Superior temporal gyrus (tissue), 1 donor: ENCODE measurements around the gene RMND1.
A peak's percentile ranks its signal among the peaks of the same experiment; 100 is the strongest.
"Not testable (repeated sequence)": the region's sequence is repeated elsewhere in the genome, so short reads cannot be mapped to it uniquely, and the experiment has no call there.

Experiments
- DNase-seq: peaks from one replicate; pipeline ENCODE4 v3.0.0-alpha.2; 2016; ENCODE audit errors: extremely low spot score

The RMND1 gene, protein sequence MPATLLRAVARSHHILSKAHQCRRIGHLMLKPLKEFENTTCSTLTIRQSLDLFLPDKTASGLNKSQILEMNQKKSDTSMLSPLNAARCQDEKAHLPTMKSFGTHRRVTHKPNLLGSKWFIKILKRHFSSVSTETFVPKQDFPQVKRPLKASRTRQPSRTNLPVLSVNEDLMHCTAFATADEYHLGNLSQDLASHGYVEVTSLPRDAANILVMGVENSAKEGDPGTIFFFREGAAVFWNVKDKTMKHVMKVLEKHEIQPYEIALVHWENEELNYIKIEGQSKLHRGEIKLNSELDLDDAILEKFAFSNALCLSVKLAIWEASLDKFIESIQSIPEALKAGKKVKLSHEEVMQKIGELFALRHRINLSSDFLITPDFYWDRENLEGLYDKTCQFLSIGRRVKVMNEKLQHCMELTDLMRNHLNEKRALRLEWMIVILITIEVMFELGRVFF

DNA sequence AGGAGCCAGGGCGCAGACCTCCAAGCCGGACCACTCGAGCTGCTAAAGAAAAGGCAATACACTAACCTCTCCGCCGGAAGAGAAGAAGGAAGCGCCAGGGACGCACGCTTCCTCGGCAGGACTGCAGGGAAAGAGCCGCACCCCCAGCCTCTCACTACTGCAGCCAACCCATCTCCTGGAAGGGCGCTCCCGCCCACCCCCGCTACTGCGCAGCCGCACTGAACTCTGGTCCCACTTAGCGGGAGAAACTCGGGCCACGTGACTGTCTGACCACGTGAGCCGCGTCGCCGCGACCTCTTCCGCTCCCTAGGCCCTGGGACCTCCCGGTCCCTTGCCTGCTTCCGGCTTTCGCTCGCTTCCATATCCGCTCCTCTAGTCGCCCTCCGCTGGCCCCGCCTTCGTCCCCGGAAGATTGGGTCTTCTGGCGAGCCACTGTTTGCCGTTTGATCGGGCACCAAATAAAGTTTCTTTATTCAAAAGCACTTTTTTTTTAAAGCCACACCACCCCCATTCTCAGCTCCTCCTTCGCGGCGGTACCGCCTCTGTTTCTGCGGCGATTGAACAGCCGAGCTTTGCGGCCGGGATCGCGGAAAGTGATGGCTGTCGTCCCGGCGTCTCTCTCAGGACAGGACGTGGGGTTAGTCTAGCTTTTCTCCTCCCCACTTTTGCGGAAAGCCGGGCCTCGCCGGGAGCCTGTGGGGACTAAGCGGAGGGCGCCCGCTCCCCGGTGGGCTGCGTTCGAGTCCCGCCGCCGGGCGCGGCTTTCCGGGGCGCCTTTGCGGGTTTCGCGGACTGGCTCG lies at the start of gene RMND1:
TSS of gene RMND1 (minus strand) at position 177 of the 800 bp plus-strand sequence. CDS start 6,315 bp downstream, outside the sequence.
- peak; percentile 100 for DNase-seq

DNA sequence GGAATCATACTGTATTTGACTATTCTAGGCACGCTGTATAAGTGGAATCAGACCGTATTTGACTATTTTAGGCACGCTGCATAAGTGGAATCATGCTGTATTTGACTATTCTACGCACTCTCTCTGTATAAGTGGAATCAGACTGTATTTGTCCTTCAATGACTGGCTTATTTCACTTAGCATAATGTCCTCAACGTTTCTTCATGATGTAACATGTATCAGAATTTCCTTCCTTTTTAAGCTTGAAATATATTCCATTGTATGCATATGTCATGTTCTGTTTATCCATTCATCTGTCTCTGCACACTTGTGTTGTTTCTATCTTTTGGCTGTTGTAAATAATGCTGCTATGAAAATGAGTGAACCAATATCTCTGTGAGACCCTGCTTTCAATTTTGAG lies 47.6 kb upstream of the RMND1 start:
- no peak for DNase-seq

DNA sequence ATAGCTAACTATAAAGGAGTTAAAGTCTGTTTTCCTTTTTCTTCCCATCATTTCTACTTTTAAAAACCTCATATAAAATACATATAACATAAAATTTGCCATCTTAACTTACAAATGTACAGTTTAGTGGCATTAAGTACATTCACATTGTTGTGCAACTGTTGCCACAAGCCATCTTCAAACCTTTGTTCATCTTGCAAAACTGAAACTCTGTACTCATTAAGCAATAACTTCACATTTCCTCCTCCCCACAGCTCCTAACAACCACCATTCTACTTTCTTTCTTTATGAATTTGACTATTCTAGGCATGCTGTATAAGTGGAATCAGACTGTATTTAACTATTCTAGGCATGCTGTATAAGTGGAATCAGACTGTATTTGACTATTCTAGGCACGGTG lies 46.4 kb upstream of the RMND1 start:
- DNase-seq, result no peak

DNA sequence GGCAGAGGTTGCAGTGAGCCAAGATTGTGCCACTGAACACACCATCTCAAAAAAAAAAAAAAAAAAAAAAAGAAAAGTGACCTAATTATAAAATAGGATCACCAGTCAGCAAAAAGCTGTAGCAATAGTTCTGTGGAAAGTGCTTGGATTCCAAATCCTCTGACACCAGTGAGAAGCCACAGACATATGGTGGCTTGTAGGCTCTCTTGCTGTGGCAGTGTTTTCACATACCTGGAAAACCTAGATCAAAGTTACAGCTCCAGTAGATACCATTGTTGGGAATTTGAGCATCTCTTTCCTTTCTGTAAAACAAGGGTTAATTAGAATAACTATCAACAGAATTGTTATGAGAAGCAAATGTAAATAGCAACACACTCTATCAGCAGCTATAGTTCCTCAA lies 46.0 kb upstream of the RMND1 start:
- DNase-seq, result no peak

DNA sequence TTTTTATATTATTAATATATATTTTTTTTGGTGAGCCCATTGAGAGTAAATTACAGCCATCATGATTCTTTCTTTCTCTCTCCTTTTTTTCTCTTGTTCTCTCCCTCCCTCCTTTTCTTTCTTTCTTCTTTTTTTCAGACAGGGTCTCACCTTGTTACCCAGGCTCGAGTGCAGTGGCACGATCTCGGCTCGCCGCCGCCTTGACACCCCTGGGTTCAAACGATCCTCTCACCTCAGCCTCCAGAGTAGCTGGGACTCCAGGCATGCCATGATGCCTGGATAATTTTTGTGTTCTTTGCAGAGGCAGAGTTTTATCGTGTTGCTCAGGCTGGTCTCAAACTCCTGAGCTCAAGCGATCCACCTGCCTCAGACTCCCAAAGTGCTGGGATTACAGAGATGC lies 43.5 kb upstream of the RMND1 start:
- no peak for DNase-seq

DNA sequence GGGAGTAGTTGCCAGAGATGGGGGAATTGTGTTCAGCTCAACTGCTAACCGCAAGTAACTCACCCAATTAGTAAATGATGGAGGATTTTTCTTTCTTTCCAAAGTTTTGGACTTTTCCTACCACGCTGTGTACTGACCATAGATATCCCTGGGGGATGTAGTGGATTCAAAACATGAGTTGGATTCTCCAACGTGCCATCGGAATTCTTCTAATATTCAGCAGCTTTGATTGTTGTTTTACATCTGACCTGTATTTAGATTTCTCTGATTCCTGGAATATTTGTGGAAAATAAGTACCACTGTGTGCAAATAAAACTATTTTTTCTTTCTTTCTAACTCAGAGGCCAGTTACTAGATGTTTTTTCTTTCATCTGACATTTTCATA lies 43.0 kb upstream of the RMND1 start:
- no peak for DNase-seq

DNA sequence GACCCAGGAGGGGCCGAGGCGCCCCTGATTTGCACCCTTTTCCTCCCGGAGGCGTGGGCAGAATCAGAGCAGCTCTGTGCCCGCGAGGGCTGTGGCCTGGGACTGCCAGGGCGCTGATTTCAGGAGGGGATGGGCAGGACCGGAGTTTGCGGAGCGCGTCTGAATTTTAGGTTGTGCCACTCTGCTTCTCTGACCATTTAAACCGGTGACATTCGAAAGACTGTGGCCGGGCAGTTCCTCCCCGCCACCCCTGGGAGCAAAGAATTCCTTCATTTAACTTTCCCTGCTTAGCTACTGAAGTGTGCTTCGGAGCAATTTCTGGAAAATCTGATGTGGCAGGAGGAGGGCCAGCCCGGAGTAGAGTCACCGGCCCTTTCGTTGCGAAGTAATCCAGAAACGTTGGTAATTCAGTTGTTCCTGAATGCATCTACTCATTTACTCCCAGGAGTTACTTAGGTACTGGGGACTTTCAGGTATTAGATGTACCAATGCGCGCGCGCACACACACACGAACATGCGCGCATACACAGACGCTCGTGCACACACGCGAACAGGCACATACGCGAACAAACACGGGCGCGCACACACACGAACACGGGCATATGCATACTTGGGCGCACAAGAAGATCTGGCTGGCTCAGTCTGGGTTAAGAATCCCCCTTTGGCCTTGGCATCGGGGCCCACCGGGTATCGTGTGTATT lies 42.5 kb upstream of the RMND1 start:
- peak; percentile 38 for DNase-seq

DNA sequence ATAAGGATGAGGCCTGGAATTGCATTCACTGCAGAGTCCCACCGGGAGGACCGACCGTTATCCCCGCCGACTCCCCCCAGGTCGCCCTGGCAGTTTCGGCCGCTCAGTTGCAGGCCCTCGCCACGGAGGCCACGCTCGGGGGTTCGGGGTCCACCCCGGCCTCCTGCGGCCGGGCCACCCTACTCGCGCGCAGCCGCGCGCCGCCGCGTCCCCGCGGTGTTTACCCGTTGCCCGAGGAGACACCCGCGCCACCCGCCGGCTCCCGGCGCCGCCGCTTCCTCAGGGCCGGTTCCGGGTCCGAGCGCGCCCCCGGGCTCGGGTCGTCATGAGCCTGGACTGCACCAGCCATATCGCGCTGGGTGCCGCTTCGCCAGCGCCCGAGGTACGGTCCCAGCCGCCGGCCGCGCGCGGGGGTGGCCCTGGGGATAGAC lies 41.9 kb upstream of the RMND1 start, which contains the start of gene CCDC170:
TSS of gene CCDC170 (plus strand) at position 214 of the 431 bp plus-strand sequence. CDS start at position 326, 112 bp downstream.
- no peak for DNase-seq

DNA sequence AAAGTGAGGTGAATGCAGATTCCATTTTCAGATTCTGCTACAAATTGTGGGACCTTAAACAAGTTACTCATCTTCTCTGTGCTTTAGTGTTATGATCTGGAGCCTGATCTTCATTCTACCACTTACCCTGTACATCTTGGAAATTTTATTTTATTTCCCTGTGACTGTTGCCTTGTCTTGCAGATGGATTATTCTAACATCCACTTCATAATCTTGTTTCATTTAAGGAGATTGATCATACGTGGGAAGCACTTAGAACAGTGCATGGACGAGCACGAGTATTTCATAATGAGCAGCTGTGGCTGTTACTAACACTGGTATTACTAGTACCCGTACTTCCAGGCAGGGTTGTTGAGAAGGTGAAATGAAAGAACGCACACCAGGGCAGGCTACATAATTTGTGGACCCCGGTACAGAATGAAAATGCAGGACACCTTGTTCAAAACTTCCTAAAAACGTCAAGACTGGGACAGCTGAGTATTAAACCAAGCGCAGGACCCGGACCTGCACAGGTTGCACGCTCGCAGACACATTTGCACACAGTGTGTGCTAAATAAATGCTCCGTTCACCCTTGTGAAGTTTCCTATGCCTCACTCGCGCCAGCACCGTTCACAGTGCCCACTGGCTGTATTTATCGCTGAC lies 41.4 kb upstream of the RMND1 start:
- no peak for DNase-seq

DNA sequence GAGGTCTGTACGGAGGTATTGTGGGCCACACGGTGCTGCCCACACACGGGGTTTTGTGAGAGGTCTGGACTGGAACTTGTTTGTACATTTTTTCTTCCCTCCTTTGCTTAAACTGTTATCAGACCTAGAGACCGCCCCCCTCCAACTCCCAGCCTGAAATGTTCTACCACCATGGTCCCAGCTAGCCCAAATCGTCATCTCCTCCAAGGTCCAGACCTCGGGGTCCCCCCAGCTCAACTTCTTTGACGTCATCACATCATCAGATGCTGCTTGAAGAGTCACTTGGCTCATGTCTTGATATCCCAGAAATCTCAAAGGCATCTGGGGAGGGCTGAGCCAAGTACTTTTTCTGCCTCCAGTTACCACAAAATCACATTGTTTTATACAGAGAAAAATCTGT lies 39.1 kb upstream of the RMND1 start:
- no peak for DNase-seq

DNA sequence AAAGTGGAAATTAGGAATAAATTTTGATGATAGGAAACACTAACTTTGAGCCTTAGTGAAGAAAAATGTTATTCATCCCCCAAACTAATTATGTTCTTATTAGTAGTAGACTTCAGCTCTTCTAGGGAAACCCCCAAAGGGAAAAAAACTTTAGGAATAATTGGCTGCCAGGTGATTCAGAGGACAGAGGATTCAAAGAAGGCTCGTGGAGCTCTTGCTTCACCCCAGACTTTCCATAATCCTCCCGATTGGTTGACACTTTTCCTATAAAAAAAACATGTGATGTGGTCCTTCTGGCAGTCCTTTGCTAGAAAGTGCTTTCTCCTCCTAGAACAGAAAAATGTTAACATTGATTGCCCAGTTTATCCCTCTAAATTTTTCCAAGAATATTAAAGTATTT lies 36.3 kb upstream of the RMND1 start:
- no peak for DNase-seq

DNA sequence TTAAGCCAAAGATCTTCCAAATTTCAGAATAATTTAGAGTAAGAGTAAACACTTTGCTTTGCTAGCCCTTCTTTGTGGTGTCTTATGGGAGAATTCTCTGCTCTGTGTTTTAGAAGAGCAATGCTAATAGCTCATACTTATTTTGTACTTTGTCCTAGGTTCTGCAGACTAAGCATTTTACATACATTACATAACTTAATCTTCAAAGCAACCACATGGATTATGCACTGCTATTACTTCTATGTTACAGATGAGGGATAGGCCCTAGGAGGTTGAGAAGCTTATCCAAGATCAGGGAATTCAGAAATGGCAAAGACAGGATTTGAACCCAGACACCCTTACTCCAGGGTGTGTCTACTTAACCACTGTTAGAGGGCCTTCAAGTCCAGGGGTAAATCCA lies 32.1 kb upstream of the RMND1 start:
- no peak for DNase-seq

DNA sequence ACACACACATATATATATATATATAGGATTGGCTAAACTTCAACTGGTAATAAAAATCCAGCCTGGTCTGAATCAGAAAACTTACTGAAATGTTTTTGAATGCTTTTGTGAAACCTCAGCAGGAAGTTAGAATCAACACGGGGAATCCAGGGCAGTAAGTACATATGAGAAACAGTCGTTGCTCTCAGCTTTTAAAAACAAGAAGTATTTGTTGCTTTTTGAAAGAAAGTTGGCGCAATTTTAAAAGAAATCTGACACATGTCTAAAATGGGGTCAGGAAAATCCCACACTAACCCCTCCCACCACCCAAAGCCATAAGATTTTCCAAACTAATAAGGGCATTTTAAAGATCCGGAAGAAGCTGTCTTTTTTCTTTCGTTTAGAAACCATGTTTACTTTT lies 30.4 kb upstream of the RMND1 start:
- no peak for DNase-seq

DNA sequence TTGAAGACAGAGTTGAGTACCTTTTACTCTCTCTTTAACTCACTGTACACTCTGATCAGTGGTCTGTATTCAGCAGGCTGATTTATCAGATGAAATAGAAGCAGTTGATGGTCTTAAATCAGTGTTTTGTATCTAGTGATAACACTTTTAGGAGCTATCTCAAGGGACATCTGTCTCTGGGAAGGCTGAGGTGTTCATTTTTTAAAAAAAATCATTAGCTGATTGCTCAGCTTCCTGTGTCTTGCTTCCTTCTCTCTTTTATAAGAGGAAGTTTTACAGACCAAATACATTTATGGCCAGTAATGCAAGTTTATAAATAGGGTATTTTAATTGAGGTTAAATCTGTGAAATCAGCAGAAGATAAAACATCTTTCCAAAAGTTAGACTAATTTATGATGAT lies 29.9 kb upstream of the RMND1 start:
- DNase-seq, result no peak

DNA sequence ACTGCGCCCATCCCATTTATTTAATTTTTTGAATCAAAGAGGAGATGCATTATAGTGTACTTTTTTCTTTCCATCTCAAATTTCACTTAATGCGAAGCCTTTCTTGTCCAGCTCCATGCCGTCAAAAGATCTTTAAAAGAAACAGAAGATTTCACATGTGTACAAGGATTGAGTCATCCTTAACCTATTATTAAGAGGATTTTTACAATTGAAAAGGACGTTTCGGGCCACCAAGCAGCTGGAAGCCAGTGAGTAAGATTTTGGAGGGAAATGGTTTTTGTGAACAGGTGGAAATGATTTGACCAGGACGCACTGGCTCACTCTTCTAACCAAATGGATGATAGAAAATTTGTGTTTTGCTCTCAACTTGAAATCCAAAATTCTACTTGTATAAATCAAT lies 26.7 kb upstream of the RMND1 start:
- DNase-seq, result no peak

DNA sequence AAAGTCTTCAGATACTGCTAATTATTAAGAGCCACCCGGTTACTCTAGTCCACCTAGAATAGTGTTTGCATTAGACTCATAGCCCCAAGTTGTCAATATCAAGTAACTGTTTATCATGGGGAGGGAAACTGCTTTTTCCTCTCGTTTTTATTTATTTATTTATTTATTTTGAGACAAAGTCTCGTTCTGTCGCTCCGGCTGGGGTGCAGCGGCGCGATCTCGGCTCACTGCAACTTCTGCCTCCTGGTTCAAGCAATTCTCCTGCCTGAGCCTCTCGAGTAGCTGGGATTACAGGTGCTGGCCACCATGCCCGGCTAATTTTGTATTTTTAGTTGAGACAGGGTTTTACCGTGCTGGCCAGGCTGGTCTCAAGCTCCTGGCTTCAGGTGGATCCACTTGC lies 25.8 kb upstream of the RMND1 start:
- no peak for DNase-seq

DNA sequence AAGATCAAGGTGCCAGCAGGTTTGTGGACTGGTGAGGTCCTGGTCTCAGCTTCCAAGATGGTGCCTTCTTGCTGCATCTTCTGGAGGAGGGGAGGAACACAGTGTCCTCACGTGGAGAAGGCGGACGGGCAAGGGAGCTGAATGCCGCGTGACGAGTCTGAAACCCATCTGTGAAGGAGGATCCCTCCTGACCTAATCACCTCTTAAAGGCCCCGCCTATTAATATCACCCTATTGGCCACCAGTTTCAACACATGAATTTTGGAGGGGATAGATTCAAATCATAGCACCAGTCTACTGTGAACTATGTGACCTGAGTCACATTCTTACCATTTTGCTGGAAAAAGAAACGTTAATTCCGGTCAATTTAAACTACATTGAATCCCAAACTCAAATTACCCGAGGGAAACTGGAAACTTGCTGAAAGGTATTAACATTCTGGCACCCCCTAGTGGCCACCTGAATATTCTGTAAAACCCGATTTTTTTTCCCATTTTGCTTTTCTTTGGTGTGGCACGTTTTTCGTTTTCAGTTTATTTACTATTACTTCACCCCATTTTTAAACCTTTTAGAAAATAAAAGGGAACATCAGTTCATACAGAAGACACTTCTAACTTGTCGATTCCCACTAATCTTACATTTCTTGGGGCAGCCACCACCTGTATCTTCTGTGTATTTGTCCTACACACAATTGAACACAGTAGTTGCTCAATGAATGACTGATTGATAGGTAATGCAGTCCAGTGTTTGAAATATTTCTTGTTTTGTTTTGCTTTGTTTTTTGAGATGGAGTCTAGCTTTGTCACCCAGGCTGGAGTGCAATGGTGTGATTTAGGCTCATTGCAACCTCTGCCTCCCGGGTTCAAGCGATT lies 24.0 kb upstream of the RMND1 start:
- peak; percentile 81 for DNase-seq

DNA sequence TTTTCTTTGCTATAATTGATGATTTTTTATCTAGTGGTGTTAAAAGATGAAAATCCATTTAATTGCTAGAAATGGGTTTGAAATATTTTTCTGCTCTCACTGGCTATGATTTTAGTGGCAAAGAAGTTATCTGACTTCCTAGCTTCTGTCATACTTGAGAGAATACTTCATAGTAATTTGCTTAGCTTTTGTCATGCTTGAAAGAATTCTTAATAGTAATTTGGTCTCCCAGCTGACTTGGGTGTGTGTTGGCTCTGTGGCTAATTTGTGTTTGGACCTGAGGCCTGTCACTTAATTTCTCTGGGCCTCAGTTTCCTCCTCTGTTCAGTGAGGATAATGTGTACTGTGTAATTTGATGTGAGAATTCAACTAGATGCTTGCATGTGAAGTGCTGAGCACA lies 12.8 kb upstream of the RMND1 start:
- no peak for DNase-seq

DNA sequence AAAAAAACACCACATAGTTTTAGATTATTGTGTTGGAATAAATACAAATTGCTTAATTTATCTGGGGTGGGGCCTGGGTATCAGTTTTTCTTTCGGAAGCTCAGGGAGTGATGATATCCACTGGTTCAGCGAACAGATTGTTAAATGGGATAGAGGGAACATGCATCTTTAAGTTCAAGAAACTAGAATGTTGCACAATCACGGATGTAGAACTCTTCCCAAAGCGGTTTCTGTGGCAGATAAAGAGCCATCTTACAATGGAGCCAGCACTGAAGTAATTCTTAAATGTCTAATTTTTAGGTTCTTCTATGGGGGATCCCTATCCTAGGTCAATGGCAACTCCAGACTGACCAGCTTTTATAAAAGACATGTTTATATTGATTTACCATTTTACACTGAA lies 9.7 kb upstream of the RMND1 start:
- no peak for DNase-seq

DNA sequence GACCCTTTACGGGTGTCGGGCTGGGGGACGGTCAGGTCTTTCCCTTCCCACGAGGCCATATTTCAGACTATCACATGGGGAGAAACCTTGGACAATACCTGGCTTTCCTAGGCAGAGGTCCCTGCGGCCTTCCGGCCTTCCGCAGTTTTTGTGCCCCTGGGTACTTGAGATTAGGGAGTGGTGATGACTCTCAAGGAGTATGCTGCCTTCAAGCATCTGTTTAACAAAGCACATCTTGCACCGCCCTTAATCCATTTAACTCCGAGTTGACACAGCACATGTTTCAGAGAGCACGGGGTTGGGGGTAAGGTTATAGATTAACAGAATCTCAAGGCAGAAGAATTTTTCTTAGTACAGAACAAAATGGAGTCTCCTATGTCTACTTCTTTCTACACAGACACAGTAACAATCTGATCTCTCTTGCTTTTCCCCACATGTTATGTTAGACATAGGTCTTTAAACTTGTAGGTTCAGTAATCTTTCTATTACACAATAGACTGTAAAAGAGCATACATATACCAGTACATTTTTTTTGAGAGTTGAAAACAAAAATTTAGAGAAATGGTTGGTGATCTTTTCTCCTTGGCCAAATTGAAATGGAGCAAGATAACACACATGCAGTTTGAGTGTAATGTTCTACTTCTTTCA lies 3.9 kb upstream of the RMND1 start:
- DNase-seq, result not testable (repeated sequence)
